Effector CD4-positive, alpha-beta T cell (primary cell): ENCODE data around the gene NHSL1.
A peak's percentile ranks its signal among the peaks of the same experiment; 100 is the strongest.
"Not testable (repeated sequence)": the region's sequence is repeated elsewhere in the genome, so short reads cannot be mapped to it uniquely, and the experiment has no call there.

Experiments
- DNase-seq: peaks from one replicate; pipeline ENCODE4 v3.0.0-alpha.2; 2020

The NHSL1 gene

DNA sequence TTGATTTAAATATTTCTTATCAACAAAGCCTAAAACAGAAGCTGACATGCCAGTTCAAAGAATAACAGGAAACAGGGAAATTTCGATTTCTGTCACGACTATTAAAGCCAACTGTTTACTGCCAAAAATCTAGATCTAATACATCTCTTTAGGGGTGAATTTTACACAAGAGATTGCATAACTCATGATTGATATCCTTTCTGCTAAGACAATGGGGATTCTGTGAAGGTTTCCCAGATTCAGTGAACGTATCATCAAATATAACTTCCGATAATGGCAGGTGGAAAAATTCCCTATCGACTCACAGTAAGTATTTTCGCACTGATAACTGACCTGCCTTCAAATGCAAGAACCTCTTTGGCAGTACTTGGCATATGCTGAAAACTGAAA, 42.9 kb downstream of the NHSL1 start:
- DNase-seq: no peak

DNA sequence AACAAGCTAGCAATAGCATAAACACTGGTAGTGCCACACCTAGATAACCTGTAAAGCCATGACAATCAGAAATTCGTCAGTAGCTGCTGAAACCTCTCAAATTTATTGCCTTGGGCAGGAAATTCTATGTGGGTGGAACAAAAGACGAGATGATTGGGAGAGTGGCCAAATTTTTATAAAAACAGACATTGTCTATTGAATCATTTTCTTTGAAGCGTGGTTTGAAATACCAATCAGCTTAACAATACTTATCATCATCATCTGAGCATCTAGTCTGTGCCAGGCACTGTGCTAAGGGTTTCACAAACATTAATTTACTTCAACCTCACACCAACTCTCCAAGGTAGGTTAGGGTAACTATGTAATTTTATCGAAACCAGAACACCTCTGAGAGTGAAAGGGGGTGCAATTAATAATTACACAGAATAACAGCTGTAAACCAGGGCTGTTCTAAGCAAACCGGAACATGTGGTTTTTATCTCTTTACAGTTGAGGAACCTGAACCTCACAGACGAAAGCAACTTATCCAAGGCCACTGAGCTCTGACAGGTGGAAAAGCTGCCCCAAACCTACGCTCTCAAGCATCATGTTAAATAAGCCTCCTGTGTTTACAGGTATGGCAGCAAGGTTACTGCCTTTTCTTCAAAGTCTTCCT, 43.4 kb downstream of the NHSL1 start:
- DNase-seq: peak; percentile 9

DNA sequence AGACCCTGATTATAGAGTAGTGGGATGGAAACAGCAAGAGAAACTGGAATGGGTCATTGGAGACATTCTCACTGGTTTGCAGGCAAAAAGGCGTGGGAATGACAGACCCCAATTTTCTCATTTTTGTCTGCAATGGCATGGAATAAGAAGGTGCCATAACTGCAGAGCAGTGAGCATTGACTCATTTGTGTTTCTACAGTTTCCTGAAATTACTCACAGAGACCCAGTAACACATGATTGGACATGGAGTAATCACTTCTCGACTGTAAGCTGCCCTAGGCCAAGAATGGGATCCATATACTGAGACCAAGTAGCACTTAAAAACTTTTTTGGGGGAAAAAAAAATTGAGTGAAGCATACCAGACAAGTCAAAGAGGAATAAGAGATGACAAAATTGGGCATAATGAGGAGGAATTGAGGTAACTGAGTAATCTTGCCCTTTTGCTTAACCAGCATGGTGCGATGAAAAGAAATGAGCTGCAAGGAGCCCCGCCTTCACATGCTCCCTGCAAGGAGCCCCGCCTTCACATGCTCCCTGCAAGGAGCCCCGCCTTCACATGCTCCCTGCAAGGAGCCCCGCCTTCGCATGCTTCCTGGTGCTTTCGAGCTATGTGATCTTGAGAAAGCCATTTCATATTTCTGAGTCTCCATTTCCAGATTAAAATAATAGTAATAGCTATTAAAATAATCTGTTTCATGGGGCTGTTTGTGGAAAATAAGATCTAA, 44.1 kb downstream of the NHSL1 start:
- DNase-seq: peak; percentile 29

DNA sequence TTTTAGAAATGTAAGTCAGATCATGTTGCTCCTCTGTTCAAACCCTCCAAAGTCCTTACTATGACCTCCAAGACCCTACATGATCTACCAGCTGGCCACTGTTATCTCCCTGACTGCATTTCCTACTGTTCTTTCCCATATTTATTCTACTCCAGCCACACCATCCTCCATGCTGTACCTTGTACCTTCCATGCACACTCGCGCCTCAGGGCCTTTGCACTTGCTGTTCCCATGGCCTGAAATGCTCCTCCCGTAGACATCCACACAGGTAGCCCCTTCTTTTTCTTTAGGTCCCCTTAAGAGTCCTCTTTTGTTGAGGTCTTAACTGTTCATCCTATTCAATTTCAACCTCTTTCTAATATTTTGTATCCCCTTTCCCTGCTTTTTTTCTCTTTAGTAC, 48.3 kb downstream of the NHSL1 start:
- DNase-seq: no peak

DNA sequence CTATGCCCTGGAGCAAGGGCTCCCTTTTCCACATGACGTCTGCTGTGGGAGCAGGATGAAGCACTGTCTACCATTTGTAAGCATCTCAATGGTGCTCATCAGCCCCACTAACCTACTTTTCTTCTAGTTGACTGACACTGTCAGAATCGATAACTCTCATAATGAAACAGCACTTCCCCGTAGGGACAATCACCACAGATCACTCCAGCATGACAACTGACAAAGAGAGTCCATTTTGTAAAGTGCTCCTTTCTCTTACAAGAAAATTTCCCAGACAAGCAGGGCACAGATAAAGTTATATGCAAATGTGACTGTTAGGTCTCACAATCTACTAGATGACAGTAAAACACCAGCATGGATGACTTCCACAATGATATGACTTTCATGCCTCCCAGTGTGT, 48.8 kb downstream of the NHSL1 start:
- DNase-seq: no peak

DNA sequence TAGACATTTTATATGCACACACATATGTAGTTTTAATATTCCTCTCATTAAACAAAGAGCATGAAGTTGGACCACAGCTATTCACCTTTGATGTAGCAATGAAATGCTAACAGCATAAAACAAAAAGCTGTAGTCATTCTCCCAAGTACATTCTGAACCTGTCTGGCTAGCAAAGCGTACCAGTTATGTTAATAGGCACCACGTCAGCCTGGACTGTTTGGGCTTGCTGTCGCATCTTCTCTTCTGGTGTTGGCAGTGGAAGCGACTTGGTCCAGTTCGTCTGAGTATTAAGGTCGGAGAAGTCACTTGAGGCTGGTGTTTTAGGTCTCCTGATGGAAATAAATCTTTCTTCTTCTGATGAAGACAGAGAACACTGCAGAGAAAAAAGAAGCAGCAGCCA, 52.5 kb downstream of the NHSL1 start:
- DNase-seq: no peak

DNA sequence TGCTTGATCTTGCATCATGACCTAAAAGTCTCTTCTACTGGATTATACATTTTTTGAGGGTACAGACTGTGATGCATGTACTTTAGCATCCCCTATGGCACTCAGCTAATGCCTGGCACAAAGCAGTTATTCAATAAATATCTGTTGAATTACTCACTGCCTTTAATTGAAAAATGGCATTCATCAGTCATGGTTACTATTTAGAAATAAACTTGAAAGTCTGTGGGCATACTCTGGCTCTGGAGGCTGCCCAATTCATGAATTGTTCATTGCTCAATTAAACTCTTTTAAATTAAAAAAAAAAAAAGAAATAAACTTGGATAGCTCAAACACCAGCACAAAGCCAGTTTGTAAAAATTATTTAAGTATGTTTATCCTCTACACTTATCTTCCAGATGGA, 55.3 kb downstream of the NHSL1 start:
- no peak for DNase-seq

DNA sequence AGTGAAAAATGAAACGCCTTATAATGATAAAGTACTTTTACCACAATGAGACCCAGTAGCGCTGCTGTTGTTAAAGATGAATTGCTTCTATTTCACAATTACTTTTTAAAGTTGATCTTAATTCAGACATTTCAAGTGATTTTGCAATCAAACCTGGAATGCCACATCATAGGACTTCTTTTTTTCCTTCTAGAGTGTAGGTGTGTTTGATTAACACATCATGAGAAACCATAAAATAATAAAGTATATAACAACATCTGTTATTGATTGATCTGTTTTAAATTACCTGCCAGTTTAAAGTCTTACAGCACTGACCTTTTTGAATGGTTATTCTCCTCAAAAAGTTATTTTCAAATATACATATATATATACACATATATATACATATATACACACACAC, 56.6 kb downstream of the NHSL1 start:
- DNase-seq: no peak

DNA sequence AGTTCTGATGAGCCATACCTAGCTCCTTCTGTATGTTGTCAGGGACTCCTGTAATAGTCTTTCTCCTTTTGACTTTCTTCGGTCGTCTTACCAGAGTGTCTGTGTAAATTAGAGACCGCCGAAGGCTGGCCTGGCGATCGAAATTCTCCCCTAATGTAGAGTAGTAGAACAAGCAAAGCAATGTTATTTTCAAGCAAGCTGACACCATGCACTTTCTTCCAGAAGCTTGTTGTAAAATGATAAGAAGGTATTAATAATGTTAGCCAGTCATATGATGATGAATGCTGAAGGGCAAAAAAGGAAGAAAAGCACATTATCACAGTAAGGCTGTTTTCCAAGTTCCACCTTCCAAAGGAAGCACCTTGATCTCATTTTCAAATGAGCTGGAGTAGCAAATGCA, 57.3 kb downstream of the NHSL1 start:
- no peak for DNase-seq

GRCh38 chr6:138440758-138441357, 58.4 kb downstream of the NHSL1 start:
- no peak for DNase-seq

GRCh38 chr6:138440296-138440695, 59.0 kb downstream of the NHSL1 start:
- no peak for DNase-seq

DNA sequence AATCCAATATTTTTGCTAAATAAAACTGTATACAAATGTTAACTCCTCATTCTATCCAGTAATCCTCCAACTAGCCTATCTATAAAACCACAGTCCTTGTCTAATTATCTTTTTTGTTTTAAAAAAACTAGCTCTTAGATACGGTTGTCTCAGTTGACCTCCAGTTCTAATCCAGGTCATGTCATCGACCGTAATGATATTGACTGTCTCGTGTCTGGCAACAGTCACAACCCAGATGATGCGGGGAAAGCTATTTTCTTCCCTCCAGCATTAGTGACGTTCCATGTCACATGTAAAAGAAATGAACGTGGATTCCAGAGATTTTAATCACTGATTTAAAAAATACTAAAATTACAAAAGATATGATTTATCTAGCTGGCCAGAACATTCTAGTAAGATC, 59.7 kb downstream of the NHSL1 start:
- no peak for DNase-seq

- DNase-seq: no peak
Observed at GRCh38 chr6:138434925-138435324, 64.4 kb downstream of the NHSL1 start.

GRCh38 chr6:138434096-138434495, 65.2 kb downstream of the NHSL1 start:
- DNase-seq: no peak

GRCh38 chr6:138432063-138432356, 67.3 kb downstream of the NHSL1 start:
- no peak for DNase-seq

- DNase-seq: no peak
Observed at GRCh38 chr6:138431256-138432062, 67.8 kb downstream of the NHSL1 start.

GRCh38 chr6:138430361-138431145, 68.7 kb downstream of the NHSL1 start:
- no peak for DNase-seq

- no peak for DNase-seq
Observed at GRCh38 chr6:138429761-138430160, 69.5 kb downstream of the NHSL1 start.

DNA sequence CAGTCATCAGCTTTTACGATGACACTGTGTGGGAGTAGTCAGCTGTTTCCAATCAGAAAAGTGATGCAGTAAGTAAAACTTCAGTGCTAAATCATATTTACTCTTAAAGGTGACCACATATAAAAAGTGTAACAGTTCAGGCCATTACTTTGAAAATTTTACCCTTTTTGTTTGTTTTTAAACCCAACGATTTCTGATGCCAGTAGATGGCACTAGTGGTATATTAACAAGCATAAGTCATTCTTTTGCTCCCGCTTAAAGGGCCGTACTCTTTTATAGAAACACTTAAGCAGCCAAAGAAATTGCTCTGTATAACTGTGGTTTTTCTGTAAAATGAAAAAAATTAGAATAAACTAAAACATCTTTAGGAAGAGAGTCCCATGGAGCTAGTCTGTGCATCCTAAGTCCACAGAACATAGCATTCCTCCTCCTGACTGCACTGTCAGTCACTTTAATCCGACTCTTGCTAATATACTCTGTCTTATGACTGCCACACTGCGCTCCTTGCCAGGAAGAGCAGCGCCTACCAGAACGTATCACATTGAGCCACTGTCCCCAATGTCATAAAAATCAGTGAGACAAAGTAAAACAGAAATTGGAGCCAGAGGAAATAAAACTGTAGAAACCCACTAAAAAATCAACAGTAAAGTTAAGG, 70.2 kb downstream of the NHSL1 start:
- DNase-seq: peak; percentile 15

DNA sequence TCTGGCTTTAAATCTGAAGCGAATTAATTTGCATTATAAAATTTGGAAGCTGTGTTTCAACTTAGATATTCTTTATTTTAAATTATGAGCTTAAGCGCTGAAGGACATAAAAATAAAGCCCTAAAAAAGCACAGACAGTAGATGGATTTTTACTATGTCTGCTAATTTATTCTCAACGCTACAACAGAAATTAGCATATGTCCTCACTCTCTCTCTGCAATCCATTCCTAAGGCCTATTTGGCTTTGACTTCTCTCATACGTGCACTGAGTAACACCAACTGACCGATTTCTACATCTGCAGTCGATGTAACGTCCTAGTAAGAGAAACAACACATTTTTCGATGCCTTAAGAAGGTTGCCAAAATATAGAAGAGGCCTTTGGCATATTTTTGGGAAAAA, 71.6 kb downstream of the NHSL1 start:
- no peak for DNase-seq

DNA sequence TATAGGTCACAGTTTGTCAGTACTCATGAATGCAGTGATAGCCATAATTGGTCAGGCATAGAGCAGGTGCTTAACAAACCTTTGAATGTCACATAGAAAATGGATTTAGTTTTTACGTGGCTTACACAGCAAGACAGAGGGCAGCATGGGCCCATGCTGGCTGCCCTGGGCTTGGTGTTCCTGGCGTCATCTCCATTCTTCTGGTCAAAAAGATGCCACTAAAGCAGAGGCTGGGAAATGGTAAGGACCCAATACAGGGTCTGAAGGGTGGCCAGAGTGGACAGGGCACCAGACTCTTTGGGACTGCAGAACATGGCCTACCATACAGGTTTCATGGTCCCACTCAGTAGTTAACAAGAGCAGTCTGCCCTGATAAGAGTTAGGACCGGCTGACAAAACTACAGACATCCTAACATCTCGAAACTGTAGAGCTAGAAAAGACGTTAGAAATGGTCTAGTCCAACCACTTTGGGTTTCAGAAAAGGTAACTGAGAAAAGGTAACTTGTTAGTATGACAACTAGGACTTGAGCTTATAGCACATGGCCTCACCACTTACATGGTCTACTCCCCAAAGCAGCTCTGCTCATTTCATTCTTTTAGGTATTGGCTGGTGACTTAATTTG, 72.7 kb downstream of the NHSL1 start:
- DNase-seq: no peak

GRCh38 chr6:138425256-138425655, 74.0 kb downstream of the NHSL1 start:
- DNase-seq: not testable (repeated sequence)
